Cerebellar nuclear complex (tissue), 1 donor: Measurements from ENCODE around the gene ADGRB3.
"Not testable (repeated sequence)": the region's sequence is repeated elsewhere in the genome, so short reads cannot be mapped to it uniquely, and the experiment has no call there.

ENCODE experiments used
- DNase-seq, 2 experiments: peaks; one replicate each; lab custom pipeline; 2025; lab: John Stamatoyannopoulos, UW

Gene ADGRB3

GRCh38 chr6:68790128-68790527, 155.0 kb downstream of the ADGRB3 start:
- DNase-seq, result not testable (repeated sequence)

DNA sequence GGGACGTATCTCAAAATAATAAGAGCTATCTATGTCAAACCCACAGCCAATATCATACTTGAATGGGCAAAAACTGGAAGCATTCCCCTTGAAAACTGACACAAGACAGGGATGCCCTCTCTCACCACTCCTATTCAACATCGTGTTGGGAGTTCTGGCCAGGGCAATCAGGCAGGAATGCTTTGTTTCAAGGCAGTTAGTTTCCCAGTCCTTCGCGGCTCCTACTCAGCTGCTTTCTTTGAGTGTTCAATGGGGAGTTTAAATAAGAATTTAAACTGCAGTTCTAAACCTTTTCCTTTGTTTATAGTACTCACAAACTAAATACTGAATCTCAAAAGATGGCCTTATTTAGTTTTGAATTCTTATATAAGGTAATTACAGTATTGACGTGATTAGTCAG, 179.9 kb downstream of the ADGRB3 start:
- DNase-seq, result not testable (repeated sequence)

GRCh38 chr6:68826501-68826900, 191.4 kb downstream of the ADGRB3 start:
- DNase-seq, result no peak

- no peak for DNase-seq
These were observed 199.5 kb downstream of the ADGRB3 start for GRCh38 chr6:68834551-68834950.

DNA sequence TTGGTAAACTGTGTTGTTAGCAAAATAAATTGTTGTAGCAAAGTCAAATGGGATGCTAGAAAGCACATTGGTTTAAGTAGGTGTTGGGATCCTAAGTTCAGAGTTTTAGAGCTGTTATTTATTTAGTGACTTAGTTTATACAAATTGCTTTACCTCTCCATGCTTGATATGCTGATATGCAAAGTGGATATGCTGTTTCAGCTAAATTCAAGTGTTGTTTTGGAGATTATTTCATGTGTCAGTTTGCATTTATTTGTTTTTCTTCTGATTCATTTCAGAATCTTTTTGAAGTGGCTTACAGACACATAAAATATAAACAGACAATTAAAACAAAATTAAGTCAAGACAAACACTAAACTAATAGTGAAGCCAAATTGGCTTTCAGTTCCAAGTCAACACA, 203.5 kb downstream of the ADGRB3 start:
- no peak for DNase-seq

- no peak for DNase-seq
These were observed 217.7 kb downstream of the ADGRB3 start for GRCh38 chr6:68852791-68853190.

DNA sequence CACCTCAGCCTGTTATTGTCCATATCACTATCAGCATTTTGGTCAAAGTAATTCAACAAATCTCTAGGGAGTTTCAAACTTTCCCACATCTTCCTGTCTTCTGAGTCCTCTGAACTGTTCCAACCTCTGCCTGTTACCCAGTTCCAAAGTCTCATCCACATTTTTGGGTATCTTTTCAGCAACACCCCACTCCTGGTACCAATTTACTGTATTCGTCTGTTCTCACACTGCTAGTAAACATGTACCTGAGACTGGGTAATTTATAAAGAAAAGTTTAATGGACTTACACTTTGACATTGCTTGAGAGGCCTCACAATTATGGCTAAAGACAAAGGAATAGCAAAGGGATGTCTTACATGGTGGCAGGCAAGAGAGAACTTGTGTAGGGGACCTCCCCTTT, 224.2 kb downstream of the ADGRB3 start:
- DNase-seq, result no peak

- no peak for DNase-seq
These were observed 233.6 kb downstream of the ADGRB3 start for GRCh38 chr6:68868646-68869045.

- DNase-seq, result no peak
These were observed 238.2 kb downstream of the ADGRB3 start for GRCh38 chr6:68873236-68873635.

DNA sequence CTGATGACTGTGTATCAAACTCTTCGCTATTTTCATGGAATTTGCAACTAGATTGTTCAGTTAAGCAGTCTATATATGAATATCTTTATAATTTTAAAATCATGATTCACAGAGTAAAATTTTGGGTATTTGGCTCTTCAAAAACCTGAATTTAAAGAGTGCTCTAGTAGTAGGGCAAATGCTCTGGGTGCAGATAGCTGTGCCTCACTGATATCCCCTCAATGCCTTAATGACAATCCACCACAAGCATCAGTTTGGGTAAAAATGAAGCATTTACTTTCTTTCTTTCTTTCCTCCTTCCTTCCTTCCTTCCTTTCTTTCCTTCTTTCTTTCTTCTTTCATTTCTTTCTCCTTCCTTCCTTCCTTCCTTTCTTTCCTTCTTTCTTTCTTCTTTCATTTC, 239.7 kb downstream of the ADGRB3 start:
- no peak for DNase-seq

GRCh38 chr6:68875403-68875802, 240.3 kb downstream of the ADGRB3 start:
- no peak for DNase-seq

DNA sequence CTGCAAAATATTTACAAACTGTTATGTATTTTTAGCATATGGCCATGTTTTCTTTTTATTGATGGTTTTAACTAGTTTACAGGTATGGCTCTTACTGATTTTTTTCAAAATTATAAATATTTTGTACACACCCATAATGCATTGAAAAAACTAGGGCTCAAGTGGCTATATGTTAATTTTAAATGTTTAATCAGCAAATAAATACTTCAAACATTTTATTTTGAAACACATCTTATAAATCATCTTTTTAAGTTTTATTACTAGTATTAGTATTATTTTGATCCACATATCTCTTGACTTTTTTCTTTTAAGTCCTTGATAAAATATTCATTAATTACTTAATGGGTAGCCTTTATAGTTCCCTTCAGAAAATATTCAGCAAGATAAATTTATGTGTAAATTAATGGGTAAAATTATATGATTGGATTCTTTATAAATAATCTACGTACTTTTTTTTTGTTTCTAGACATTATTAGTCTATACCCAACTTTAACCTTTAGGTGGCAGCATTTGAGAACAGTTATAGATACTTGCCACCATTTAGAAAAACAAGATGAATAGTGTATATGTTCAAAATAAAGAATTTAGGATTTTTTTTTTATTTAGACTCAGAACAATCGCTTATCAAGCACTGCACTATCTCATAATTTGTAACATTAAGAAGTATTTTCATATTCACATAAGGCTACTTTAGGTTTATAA, 241.9 kb downstream of the ADGRB3 start:
- DNase-seq, result no peak

GRCh38 chr6:68880050-68880813, 245.2 kb downstream of the ADGRB3 start:
- no peak for DNase-seq

DNA sequence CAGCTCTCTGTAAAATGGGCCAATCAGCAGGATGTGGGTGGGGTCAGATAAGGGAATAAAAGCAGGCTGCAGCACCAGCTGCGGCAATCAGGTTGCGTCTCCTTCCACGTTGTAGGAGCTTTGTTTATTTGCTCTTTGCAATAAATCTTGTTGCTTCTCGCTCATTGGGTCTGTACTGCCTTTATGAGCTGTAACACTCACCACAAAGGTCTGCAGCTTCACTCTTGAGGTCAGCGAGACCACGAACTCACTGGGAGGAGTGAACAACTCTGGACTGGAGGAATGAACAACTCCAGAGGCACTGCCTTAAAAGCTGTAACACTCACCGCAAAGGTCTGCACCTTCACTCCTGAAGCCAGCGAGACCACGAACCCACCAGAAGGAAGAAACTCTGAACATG, 248.2 kb downstream of the ADGRB3 start:
- not testable (repeated sequence) for DNase-seq

- no peak for DNase-seq
These were observed 256.3 kb downstream of the ADGRB3 start for GRCh38 chr6:68891419-68891818.

DNA sequence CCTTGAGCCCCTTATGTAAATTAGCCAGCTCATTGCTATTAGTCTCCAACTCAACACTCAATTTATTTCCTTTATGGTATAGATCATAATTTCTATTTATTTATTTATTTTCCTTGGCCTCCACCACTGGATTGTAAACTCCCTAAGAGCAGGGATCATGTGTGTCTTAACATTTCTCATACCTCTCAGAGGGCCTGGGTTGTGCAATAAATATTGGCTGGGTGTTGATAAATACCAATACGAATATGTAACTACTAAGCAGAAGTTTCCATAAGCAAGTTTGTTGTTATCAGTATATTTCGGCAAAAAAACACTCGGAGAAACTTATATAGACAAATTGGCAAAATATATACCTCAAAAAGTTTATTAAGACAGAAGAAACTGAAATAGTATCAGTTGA, 257.4 kb downstream of the ADGRB3 start:
- no peak for DNase-seq

GRCh38 chr6:68895929-68896328, 260.8 kb downstream of the ADGRB3 start:
- no peak for DNase-seq

GRCh38 chr6:68901044-68901443, 266.0 kb downstream of the ADGRB3 start:
- no peak for DNase-seq

GRCh38 chr6:68911334-68911733, 276.3 kb downstream of the ADGRB3 start:
- DNase-seq, result no peak

- no peak for DNase-seq
These were observed 276.7 kb downstream of the ADGRB3 start for GRCh38 chr6:68911811-68912210.

GRCh38 chr6:68912805-68913204, 277.7 kb downstream of the ADGRB3 start:
- DNase-seq, result not testable (repeated sequence)

DNA sequence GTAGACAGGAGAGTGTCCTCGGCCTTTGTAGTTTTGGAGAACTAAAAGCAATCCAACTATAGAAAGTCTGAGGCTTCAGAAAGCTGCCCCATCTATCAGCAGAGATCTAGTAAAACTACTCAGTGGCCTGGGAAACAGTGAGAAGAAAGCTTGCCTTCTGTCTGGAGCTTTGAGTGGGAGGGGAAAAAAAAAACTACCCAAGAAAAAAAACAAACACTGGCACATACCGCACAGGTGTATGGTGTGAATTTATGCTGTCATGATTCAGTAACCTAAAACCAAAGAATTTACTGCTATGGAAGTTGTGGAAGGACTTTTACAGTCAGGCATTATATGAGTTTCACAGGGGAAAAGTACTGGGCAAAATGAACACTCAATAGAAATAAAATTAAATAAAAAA, 280.5 kb downstream of the ADGRB3 start:
- DNase-seq, result no peak

DNA sequence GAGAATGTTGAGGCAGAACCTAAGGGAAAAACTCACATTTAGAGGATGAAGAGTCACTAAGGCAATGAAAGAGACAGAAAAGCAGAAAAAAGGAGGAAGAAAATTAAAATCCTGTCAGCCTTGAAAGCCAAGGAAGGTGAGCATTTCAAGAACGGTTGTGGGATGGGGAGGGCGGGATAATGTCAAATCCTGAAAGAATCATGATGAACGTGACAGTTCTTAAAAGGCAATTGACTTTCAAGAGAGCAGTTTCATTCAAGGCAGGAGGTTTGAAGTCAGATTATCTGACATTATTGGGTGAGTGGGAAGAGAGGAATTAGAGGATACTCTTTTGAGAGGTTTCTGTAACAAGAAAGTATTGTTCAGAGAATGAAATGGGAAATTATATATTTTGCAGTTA, 284.5 kb downstream of the ADGRB3 start:
- no peak for DNase-seq

GRCh38 chr6:68941345-68941744, 306.3 kb downstream of the ADGRB3 start:
- no peak for DNase-seq
